Astrocyte (in vitro differentiated cells and primary cell): ENCODE data around the gene IL32. TPM values are rescaled to one million over a fixed set of nuclear protein-coding genes. Genes with fewer than 3 reads are reported as not detected.

Experiments used
- DNase-seq: peaks from one replicate; pipeline ENCODE4 v3.0.0-alpha.2; 2010; ENCODE audit warnings: low read depth
- FAIRE-seq: peaks from 2 replicates; lab custom pipeline; 2011; peaks lifted over from hg19 to GRCh38; lab: Jason Lieb, UNC
- H2AFZ ChIP-seq: 2 replicates; pipeline ENCODE4 v1.6.0; 2012; ENCODE audit warnings: low read depth, low read length, inconsistent platforms
- H3K27ac ChIP-seq: 2 replicates; pipeline ENCODE4 v1.5.1; 2011; ENCODE audit warnings: low read depth, low read length, inconsistent platforms
- H3K27me3 ChIP-seq: 2 replicates; pipeline ENCODE4 v1.6.0; 2011; ENCODE audit warnings: low read length, inconsistent platforms; ENCODE audit not compliant: insufficient read depth
- H3K36me3 ChIP-seq: 2 replicates; pipeline ENCODE4 v1.5.1; 2011; ENCODE audit warnings: low read length, inconsistent platforms; ENCODE audit not compliant: insufficient read depth
- H3K4me1 ChIP-seq: 2 replicates; pipeline ENCODE4 v1.5.1; 2011; ENCODE audit warnings: low read length, inconsistent platforms; ENCODE audit not compliant: insufficient read depth
- H3K4me2 ChIP-seq: 2 replicates; pipeline ENCODE4 v1.6.0; 2012; ENCODE audit warnings: low read length, inconsistent platforms
- H3K4me3 ChIP-seq: 2 replicates; pipeline ENCODE4 v1.5.1; 2011; ENCODE audit warnings: low read depth, mild to moderate bottlenecking, low read length, inconsistent platforms; ENCODE audit not compliant: insufficient read depth
- H3K79me2 ChIP-seq: 2 replicates; pipeline ENCODE4 v1.6.0; 2012; ENCODE audit warnings: mild to moderate bottlenecking, low read length, inconsistent platforms; ENCODE audit not compliant: insufficient read depth
- H3K9ac ChIP-seq: 2 replicates; pipeline ENCODE4 v1.6.0; 2012; ENCODE audit warnings: mild to moderate bottlenecking, low read length, inconsistent platforms
- H3K9me3 ChIP-seq: 2 replicates; pipeline ENCODE4 v1.5.1; 2012; ENCODE audit warnings: low read depth, mild to moderate bottlenecking, low read length, inconsistent platforms; ENCODE audit not compliant: insufficient read depth
- H4K20me1 ChIP-seq: 2 replicates; pipeline ENCODE4 v1.6.0; 2012; ENCODE audit warnings: low read length, inconsistent platforms; ENCODE audit not compliant: insufficient read depth
- H3K27ac Mint-ChIP-seq: one replicate; pipeline ENCODE4 v1.8.0; 2021; ENCODE audit warnings: mild to moderate bottlenecking, mixed read lengths; ENCODE audit not compliant: unreplicated experiment
- H3K27me3 Mint-ChIP-seq: one replicate; pipeline ENCODE4 v1.8.0; 2021; ENCODE audit warnings: low read depth, mixed read lengths; ENCODE audit not compliant: unreplicated experiment
- H3K36me3 Mint-ChIP-seq: one replicate; pipeline ENCODE4 v1.8.0; 2021; ENCODE audit warnings: low read depth, mixed read lengths; ENCODE audit not compliant: unreplicated experiment
- H3K4me1 Mint-ChIP-seq: one replicate; pipeline ENCODE4 v1.8.0; 2021; ENCODE audit warnings: low read depth, mixed read lengths; ENCODE audit not compliant: unreplicated experiment
- H3K4me3 Mint-ChIP-seq: one replicate; pipeline ENCODE4 v1.8.0; 2021; ENCODE audit warnings: mild to moderate bottlenecking, moderate library complexity, mixed read lengths; ENCODE audit not compliant: unreplicated experiment
- H3K9me3 Mint-ChIP-seq: one replicate; pipeline ENCODE4 v1.8.0; 2021; ENCODE audit warnings: mild to moderate bottlenecking, mixed read lengths; ENCODE audit not compliant: unreplicated experiment
- CTCF ChIP-seq: IDR thresholded peaks from 2 replicates; pipeline ENCODE4 v1.5.1; 2011; ENCODE audit warnings: low read depth, mild to moderate bottlenecking, inconsistent platforms, low read length, moderate library complexity; ENCODE audit not compliant: insufficient read depth
- EZH2 ChIP-seq: IDR thresholded peaks from 2 replicates; pipeline ENCODE4 v1.6.1; 2012; ENCODE audit warnings: mild to moderate bottlenecking, low read length, inconsistent platforms; ENCODE audit not compliant: insufficient read depth
- total RNA-seq: library from RNA; stranded (reverse); gene quantifications from 2 replicates; pipeline ENCODE4 v1.2.1, GENCODE V29; 2021

The IL32 gene
- total RNA-seq, 1 donor from 2014 or later, result 43.8 TPM

GRCh38 chr16:3056336-3057180 is 8.9 kb upstream of the IL32 start:
- H3K9ac ChIP-seq, result no peak overlapping the region
- no peaks in the 10 kb centered on the region for H3K36me3 ChIP-seq
- H3K27me3 ChIP-seq, result no peaks in the 10 kb centered on the region
- H3K4me1 ChIP-seq, result peaks cover 10% of the 10 kb centered on the region
- TF ChIP-seq EZH2, result no peak
- TF ChIP-seq CTCF, result no peak
- H3K9me3 ChIP-seq, result no peaks in the 10 kb centered on the region
- FAIRE-seq (no peak), DNase-seq (no peak)
- no peak overlapping the region for H3K4me3 ChIP-seq
- Mint-ChIP-seq H3K36me3 (peaks cover 10% of the 10 kb centered on the region), H3K27ac (no peak overlapping the region), H3K4me3 (no peak overlapping the region), H3K27me3 (peaks cover 10% of the 10 kb centered on the region), H3K4me1 (no peaks in the 10 kb centered on the region), H3K9me3 (peaks cover 3% of the 10 kb centered on the region)
- H4K20me1 ChIP-seq, result peaks cover 3% of the 10 kb centered on the region
- H3K79me2 ChIP-seq, result no peaks in the 10 kb centered on the region
- no peak overlapping the region for H2AFZ ChIP-seq
- no peak overlapping the region for H3K4me2 ChIP-seq
- no peak overlapping the region for H3K27ac ChIP-seq

- no peak overlapping the region for H3K27ac ChIP-seq
- H3K79me2 ChIP-seq, result no peaks in the 10 kb centered on the region
- peak overlapping the region; percentile 73 for H3K4me3 ChIP-seq
- peaks cover 10% of the 10 kb centered on the region for H3K4me1 ChIP-seq
- no peak for FAIRE-seq
- DNase-seq, result no peak
- H3K9me3 ChIP-seq, result no peaks in the 10 kb centered on the region
- TF ChIP-seq CTCF (no peak), EZH2 (no peak)
- H3K9ac ChIP-seq, result no peak overlapping the region
- no peak overlapping the region for H2AFZ ChIP-seq
- H3K36me3 Mint-ChIP-seq, result peaks cover 10% of the 10 kb centered on the region
- peak overlapping the region; percentile 66 for H3K4me3 Mint-ChIP-seq
- peaks cover 6% of the 10 kb centered on the region for H3K27me3 Mint-ChIP-seq
- H3K27ac Mint-ChIP-seq, result no peak overlapping the region
- H3K9me3 Mint-ChIP-seq, result peaks cover 3% of the 10 kb centered on the region
- no peaks in the 10 kb centered on the region for H3K27me3 ChIP-seq
- H3K4me1 Mint-ChIP-seq, result no peaks in the 10 kb centered on the region
- peaks cover 3% of the 10 kb centered on the region for H4K20me1 ChIP-seq
- peak overlapping the region; percentile 93 for H3K4me2 ChIP-seq
- no peaks in the 10 kb centered on the region for H3K36me3 ChIP-seq
Measured at GRCh38 chr16:3057181-3058138, 8.0 kb upstream of the IL32 start.
